Kidney capillary endothelial cell (primary cell): ENCODE measurements around the gene PRDM11.

Experiments
- DNase-seq: peaks from one replicate; pipeline ENCODE4 v3.0.0-alpha.2; 2018; ENCODE audit warnings: low spot score

Gene PRDM11

DNA sequence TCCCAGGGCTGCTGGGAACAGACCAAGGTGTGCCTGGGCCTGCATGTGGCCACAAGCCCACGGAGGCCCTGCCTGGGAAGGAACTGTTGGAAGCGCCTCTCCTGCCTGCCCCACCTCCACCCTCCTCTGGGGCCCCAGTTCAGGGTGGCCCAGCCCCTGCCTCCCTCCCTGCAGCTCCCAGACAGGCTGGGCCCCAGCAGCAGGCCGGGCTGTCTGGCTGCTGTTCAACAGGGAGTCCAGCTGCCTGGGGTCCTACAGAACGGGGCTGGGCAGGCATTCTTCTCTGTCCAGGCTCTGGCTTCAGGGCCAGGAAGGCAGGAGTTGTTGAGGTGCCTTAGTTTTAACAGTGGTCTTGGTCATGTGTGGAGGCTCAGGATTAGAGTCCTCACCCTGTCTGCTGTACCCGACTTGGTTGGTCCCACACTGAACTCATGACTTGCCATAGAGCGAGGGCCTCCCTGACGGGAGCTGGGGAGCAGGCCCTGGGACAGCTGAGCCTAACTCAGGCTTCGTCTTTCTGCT, 11.8 kb downstream of the PRDM11 start:
- DNase-seq: no peak

DNA sequence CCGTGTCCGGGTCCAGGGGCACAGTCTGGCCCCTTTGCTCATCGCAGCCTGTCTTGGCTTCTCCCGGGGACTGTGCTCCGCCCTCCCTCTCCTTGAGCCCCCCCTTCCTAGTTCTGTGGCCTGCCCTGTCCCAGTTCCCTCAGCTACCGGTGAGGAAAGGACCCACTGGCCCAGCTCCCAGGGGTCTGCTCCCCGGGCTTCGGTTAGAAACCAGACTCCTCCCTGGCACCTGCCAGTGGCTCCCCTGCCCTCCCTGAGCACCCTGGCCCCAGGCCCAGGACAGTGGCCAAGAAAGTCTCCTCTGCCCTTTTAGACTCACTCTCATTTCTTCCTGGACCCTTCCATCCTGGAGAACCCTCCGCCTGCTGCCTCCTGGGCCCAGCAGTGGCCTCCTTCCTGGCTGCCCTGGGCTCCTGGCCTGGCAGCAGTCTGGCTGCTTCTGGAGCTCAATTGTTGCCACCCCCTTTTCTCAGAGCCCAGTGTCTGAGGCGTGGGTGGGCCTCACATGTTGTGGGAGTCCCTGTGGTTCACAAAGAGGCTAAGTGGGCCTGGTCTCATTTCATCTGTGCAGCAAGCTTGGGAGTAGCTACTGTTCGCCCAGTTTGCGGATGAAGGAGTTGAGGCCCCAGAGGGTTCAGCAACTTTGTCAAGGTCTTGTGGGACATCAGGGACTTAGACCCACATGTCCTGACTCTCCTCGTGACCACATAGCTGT, 12.6 kb downstream of the PRDM11 start:
- DNase-seq: no peak

DNA sequence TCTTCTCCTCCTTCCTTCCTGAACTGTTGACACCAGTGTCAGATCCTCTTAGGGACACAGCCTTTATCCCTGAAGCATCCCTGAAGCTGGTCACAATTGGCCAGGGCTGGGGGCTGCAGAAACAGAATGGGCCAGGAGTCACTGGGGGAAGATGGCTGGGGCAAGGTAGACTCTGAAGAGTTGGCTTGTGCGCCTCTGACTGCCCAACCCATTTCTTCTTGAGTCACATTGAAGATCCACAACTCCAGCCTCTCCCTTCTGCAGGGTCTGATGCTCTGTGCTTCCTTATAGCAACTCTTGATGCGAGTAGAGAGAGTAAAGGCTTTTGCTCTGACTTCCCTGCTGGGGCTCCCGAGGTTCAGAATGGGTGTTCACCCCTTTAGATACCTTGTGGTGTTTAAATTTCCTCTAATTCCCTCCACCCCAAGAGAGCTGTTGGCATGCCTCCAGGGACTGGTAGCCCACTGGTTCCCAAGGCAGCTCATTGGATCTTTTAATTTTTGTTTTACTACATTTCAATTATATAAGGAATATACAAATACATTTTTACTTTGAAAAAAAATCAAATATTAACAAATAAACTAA, 13.4 kb downstream of the PRDM11 start:
- no peak for DNase-seq

DNA sequence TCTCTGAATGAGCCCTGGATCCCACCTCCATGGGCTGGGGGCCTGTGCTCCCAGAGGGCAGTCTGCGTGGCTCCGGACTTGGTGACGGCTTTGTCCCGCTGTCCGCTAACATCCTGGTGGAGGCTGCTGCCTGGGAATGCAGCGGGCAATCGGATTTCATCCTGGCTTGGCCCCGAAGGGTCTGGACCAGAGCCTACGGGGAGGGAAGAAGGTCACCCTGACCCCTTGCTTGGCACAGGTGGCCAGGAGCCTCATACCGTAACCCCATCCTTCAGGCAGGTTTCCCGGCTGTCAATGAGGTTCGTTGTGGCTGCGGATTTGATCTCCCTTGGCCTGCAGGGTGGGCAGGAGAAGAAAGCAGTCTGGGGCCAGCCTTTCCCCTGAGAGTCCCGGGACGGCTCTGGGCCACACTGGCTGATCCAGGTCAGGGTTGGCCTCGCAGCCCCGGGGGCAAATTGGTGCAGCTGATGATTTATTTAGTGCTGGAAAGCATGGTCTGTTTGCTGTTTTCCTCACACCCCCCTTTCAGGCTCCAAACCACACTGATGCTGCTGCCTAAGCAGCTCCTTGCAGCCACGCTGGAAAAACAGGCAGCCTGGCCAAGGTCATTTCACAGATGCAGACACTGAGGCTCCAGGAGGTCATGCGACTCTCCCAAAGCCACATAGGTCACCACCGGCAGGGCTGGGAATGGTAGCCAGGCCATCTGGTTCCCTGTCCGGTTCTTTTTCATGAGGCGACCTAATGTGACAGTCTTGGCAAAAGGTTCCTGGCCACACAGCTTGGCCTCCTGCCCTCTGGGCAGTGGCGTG, 15.0 kb downstream of the PRDM11 start:
- no peak for DNase-seq

DNA sequence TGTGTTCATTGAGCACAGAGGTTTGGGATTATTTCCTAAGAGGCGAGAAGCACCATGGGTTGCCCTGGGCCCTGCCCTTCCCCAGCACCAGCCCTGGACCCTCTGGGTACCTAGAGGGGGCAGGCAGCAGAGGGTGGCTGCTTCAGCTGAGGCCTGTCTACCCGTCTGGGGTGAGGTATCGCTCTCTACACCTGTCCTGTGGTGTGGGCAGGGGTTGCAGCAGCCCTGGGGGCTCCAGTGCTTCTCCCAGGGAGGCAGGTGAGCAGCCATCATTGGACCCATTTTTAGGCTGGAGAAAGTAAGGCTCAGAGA, 15.6 kb downstream of the PRDM11 start:
- no peak for DNase-seq

DNA sequence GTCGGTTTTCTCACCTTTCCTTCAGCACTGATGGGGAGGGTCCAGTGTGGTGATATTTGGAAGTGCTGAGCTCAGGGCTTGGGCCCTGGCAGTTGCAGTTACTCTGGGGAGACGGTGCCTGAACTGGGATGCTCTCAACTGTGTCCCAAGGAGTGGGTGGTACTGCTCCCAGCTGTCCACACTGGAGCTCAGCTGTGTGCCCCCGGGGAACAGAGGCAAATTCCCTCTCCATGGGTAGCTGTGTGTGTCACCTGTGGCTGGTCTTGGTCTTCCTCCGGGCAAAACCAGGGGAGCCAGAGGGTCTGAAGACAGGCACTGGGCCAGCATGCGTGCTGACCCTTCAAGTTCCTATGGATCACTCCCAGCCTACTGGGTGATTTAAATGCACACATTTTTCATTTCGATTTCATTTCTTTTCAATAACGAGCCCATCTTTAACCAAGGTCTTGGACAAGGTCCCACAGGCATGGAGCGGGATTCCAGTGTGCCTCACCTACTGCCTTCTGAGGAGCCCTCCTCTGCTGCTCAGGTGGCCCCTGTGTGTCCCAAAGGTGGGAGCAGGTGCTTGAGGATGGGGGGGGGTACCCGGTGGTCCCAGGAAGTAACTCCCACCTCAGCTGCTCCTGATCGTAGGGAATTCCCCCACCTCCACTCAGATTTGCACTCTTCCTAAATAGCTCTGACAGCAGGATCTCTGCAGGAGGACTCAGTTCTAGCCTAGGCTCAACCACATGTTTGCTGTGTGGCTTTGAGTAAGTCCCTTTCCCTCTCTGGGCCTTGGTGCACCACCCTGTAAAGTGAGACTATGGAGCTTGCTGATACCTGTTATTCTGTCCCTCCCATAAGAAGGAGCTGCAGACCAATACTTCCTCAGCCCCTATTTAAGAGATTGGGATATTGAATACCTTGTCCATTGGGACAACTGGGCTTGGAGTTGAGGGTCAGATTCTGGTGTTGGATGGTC, 16.8 kb downstream of the PRDM11 start:
- no peak for DNase-seq

DNA sequence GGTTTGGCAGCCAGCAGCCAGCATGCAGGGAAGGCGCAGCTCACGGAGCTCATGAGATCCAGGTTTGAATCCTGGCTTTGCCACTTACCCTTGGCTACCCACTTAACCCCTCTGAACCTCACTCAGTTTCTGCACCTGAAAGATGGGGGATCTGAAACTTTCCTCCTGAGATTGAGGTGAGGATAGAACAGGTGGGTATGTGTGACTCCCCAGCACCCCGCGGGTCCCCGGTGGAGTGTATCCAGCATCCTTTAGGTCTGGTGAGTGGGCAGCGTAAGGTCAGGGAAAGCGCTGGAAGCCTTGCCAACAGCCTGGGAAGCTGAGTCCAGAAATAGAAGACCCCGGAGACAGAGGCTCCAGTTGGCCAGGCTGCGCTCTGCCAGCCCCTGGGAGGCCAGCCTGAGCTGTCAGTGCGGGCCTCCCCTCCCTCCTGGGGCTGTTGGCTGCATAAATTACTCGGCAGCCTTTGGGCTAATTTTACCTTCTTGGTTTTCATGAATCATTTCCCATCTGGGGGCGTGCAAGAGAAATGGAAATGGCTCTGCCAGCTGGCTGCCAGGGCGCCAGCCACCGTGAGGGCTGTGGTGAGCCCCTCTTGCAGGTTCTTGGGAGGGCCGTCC, 17.6 kb downstream of the PRDM11 start:
- DNase-seq: no peak

DNA sequence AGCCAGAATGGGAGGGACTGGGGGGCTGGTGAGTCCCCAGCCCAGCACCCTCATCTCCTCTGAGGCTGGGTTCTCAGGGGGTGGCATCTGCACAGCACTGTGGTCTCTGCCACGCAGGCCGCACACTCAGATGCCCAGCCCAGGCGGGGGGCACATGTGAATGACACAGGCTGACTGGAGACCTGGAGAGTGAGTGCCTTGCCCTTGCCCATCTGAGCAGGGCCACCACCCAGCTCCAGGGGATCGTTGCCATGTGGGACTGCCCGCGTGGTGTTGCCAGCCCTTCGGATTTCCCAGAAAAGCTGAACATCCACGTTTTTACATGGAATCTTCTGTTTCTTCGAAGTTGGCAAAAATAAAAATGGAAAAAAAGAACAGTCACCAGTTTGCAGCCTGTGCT, 18.9 kb downstream of the PRDM11 start:
- no peak for DNase-seq

DNA sequence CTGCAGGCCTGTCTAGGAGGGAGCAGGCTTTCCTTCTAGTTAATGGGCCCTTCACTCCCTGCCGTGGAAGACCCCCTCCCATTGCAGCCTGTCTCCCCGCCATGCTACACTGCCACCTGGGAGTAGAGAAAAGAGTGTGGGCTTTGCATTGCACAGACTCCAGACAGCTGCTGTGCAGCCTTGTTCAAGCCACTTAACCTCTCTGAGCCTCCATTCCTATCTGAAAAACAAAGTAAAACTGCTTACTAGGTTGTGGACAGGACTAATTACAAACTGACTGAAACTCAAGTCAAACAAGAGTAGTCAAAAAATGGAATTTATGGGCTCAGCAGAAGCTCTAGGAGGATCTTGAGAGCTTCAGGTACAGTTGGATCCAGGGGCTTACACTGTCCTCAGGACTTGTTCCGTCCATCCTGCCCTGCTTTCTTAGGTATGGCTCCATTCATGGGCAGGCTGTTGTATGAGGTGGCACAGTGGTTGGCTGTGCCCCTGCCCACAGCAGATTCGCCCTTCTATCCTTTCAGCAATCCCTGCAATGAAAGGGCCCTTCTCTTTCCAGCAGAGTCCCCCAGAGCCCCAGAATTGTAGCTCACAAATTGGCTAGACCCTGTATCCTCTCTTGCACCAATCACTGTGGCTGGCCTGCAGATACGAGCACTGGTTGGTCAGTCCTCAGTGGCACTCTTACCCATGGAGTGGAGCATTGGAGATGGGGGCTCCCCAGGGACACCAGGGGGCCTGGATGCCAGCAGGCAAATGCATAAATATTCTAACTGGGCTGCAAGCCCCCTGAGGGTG, 19.6 kb downstream of the PRDM11 start:
- no peak for DNase-seq

DNA sequence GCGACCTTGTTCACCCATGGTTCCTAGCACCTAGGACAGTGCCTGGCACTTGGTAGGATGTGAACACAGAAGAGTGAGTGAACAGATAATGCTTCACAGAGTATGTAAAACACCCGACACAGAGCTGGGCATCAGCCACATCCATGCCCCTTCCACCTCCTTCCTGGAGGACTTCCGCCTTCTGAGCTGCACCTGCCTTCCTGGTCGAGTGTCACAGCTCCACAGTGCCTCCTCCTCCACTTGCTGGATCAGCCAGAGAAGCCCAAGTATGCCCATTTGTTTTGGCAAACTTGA, 20.1 kb downstream of the PRDM11 start:
- no peak for DNase-seq

DNA sequence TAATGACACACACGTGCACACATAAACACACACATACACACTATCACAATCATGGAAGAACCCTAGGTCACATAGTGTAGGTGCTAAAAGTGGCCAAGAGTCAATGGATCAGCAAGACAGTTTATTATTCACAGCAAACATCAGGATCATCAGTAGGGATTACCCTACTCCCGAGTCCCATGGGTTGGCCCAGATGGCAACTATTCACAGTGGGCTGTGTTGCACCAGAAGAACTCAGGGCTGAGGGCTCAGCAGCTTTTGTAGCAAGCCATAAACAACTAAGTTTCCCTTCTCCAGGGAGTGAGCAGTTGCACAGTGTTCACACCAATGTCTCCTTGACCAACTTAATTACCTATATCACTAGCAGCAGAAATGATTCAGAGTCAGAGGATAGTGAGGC, 20.8 kb downstream of the PRDM11 start:
- no peak for DNase-seq

DNA sequence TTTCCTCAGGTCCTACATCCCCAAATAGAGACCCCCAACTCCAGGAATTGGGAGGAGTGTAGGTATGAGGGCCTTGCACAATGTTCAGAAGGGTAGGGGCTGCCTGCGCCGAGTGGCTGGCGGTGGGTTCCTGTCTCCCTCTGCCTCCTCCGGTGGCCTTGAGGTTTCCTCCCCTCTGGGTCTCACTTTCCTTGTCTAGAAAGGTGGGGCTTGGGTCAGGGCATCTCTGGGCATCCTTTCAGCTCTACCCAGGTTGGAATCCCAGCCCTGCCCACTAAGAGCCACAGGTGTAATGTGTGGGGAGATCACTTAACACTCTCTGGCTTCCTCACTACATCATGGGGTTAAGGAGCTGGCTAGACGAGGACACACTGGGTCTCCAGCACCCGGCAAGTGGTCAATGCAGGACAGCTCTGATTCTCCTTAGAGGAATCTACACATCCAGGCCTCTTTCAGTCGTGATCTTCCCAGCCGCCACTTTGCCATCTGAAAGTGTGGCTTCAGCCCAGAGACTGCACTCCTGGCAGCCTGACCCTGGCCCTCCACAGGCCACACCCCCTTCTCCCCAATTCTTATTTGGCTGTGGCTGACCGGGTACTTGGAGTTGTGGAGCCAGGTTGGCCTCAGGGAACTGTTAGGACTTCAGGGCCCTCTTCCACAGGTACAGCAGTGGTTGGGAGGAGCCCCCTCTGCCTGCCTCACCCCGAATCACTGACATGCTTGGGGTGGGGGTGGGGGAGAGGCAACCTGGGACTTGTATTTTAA, 22.1 kb downstream of the PRDM11 start:
- no peak for DNase-seq

DNA sequence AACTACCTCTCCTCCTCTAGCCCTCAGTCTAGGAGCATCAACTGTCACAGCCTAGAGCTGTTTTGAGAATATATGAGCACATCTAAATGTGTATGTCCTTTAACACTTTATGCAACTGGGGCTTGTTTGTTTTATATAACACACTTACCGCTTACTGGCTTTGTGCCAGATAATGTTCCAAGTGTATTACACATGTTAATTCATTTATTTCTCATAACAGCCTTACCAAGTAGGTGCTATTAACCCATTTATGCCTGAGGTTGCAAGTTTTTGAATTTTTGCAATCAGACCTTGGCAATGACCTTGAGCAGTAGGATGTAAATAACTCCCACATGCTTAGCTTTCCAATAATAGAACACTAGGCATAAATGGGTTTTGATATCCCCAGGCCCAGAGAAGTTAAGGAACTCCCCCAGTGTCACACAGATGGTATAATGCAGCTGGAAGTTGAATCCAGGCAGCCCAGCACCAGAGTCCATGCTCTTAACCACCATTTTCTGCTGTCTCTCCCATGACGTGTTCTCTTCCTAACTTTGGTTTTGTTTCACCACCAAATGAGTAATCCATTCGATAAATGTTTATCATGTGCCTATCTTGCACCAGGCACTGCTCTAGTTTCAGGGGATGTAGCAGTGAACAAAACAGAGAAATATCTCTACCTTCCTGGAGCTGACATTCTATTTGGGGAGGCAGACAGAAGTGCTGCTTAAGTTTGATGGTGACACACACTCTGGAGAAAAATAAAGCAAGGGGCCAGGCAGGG, 23.1 kb downstream of the PRDM11 start:
- DNase-seq: no peak

DNA sequence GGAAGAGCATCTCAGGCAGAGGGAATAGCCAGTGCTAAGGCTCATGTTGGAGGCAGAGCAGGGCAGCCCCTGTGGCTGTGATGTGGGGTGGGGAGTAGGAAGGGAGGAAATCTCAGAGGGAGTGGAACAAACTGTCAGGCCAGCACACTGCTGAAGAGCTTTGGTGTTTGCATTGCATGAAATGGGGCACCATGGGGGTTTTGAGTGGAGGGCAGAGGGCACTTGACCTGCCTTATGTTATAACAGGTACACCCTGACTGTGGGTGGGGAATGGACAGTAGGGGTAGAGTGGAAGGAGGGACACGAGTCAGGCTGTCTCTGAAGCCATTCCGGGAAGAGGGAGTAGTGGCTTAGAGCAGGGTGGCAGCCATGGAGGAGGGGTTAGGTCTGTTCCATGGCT, 24.0 kb downstream of the PRDM11 start:
- DNase-seq: no peak

DNA sequence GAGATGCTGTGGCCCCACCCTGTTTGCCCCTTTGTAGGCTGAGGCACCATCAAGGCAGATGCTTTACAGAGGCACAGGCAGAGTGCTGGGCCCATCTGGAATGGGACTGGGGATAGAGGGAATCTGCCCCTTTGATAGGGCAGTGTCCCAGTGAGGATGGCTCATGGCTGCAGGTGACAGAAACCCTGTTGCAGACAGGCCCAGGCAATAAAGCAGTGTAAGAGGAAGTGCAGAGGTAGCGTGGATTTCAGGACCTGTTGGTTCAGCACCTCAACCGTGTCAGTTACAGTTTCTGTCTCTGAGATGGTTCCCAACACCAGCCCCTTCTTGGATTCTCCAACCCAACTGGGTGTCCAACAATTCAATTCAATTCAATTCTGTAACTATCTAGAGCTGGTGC, 25.1 kb downstream of the PRDM11 start:
- no peak for DNase-seq

DNA sequence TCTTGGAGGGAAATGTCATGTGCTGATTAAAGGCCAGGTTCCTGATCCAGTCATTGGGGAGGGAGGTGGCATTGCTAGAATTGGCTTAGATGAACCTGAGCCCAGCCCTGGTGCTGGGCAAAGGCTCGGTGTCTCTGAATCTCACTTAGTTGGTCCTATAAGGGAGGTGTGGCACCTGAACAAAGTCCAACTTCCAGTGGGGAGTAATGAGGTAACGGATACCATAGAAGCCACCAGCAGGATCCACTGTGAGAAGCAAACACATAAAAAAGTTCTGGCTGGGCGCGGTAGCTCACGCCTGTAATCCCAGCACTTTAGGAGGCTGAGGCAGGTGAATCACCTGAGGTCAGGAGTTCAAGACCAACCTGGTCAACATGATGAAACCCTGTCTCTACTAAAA, 26.6 kb downstream of the PRDM11 start:
- DNase-seq: no peak

DNA sequence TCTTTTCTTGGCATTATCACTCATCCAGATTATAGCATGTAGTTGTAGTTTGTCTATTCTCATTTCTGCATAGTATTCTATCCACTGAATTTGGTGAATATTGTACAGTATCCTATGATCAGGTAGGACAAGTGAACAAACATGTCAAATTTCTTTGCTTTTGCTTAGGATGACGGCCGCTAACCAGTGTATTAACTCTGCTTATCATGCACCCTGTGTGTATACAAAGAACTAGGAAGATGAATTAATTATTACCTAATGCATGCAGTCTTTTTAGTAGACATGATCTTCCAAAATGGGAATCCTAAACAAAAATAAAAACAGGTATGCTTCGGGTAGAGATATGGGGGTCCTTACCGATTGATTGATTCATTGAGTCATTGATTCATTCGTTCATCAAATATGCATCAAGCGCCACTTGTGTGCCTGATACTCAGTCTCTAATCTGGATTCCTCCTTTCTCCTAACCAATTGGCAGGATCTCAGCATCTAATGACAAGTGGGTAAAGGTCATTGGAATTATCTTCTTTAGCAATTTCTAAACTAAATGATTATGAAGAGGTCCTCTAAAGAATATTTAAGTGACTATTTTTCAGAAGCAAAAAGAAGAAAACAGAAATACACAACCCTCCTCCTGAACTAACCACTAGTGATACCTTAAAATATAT, 27.9 kb downstream of the PRDM11 start:
- no peak for DNase-seq

DNA sequence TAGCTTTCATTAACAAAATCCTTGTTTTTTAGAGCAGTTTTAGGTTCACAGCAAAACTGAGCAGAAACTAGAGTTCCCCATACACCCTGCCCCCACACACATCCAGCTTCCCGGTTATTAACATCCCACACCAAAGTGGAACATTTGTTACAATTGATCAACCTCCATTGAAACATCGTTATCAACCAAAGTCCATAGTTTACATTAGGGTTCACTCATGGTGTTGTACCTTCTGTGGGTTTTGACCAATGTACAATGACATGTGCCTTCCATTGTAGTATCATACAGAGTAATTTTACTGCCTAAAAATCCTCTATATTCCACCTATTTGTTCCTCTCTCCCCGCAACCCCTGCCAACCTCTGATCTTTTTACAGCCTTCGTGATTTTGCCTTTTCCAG, 28.5 kb downstream of the PRDM11 start:
- DNase-seq: no peak

DNA sequence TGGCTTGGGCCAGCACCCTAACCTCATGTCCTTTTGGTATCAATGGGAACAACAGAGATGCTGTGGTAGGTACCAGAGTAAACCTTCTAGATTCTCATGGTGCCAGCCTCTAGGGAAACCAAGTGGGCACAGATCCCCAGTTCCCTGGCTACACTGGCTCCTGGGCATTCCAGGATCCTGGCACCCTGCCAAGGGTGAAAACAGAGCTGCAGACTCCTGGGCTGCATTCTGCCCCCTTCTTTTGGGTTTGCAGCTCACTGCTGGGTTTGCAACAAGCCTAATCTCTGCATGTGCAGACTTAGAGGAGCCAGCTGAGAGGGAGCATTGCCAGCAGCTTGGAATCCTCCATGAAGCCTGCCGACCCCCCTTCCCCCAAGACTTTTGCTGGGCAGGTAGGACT, 30.6 kb downstream of the PRDM11 start:
- DNase-seq: no peak
